NCI-H2171 treated with DMSO at 0.1 percent for 48 hours (cell line): ENCODE results near the gene CD180.
A peak's percentile ranks its signal among the peaks of the same experiment; 100 is the strongest.

Experiments
- DNase-seq: peaks from one replicate; lab custom pipeline; 2025; lab: John Stamatoyannopoulos, UW

CD180 gene

GRCh38 chr5:67211926-67212325, 15.3 kb upstream of the CD180 start:
- no peak for DNase-seq

DNA sequence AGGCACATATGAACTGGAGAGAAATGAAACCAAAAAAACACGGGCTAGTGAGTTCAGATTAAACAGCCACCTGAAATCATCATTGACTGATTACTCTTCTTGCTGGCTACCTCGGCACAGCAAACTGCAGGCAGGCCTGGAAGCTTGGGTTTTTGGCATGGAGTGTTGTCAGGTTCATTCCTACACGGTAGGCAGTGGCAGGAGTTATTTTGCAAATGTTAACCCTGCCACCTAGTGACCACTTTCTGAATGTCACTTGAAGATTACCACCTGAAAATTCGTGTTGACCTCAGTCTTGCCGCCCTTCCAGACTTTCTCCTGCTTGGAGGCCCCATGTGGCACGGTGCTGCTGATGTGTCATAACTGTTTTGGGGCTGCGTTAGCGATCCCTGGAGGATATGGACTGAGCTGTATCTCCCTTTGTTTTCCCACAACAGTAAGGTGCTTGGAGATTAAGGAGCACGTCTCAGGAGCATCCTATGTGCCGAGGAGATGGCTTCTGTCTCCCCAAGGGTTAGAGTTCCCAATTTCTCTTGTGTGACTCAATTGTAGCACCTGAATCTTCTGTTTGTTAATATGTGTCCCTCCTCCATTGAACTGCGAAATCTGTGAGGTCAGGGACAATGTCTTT, 12.7 kb upstream of the CD180 start:
- DNase-seq = peak; percentile 76

DNA sequence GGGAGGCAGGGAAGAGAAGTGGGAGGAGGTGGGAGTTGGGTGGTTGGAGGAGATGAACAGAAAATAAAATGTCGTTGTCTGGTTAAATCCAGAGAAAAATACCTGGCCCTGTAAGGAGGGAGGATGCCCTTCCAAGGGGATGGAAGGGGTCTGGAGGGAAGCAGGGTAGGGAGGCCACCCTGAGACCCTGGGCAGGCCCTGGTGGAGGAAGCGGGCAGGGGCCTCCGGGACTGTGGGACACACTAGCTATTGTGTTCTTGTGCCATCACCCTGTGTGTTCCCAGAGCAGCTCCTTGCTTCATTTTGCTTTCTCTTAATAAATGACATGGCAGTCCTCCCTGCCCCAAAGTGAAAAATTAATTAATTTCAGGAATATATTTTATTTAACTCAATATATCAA, 11.8 kb upstream of the CD180 start:
- DNase-seq = no peak

DNA sequence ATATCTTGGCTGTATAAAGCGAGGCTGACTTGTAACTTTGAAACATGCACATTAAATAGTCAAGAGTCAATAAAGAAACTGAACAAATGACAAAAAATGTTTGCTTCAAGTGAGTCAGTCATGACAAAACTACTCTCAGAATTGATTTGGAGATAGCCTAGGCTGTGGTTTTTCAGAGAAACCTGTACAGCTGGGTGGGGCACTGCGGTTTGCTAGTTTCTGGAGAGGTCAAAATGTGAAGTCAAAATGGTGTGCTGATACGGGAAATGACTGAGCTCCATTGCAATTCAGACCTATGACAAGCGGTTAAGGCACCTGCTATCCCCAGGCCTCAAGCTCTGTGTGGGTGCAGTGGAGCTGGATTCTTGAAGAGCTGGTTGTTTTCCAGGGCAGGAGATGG, 10.3 kb upstream of the CD180 start:
- DNase-seq = no peak

DNA sequence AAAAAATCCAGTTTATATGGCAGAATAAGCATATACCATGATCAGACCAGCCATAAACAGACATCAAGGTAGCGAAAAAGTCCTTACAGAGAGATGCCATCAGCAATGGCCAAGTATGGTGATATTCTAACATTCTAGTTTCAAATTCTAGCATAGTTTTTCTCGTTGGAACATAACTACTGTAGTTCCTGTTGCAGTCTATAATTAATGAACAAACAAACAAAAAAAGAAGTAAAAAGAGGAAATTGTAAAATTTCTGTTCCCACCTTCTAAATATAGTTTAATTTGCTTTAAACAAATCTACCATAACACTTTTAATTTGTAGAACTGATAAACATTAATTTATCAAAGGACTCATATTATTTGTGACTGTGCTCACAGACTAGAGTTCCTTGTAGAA, 9.9 kb upstream of the CD180 start:
- DNase-seq = no peak

DNA sequence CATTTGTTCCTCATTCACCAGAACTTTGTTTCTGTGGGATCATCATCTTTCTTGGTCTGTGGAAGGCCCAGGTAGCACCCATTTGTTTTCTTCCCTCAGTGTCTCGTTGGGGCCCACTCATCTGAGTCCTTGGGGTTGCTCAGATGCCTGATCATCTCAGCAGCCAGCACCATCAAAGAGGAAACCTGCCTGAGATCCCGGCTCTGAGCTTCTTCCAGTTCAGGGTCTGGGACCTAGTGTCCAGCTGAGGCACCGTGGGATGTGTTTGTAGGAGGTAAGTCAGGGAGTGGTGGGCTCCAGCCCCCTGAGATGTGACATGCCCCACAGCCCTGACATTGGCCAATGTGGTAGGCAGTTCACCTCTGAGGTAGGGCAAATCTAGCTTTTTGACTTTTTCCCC, 9.4 kb upstream of the CD180 start:
- DNase-seq = no peak

- DNase-seq = no peak
These were observed 8.2 kb upstream of the CD180 start for GRCh38 chr5:67204821-67205220.

GRCh38 chr5:67203701-67204074, 7.1 kb upstream of the CD180 start:
- no peak for DNase-seq

- no peak for DNase-seq
These were observed 6.2 kb upstream of the CD180 start for GRCh38 chr5:67202828-67203227.

DNA sequence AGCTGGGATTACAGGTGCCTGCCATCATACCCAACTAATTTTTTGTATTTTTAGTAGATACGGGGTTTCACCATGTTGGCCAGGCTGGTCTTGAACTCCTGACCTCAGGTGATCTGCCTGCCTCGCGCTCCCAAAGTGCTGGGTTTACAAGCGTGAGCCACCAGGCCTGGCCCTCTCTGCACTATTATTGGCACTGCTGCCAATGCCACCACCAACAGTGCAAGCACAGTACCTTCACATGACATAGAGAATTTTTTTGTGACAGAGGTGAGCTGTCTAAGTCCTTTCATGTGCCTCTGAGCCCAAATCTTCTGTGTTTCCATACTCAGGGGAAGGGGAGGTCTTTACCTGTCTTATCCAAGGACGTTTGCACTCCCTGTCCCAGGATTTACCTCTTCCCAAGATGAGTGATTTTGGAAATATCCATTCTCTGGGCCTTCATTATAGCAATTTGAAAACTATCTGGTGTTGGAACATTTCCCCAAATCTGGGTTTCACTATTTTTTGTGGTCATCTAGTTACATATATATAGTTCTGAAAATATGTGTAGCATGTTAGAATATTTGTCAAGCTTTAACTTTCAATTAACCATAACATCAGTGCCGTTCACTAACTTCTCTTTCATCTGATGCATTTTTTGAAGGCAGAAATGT, 5.4 kb upstream of the CD180 start:
- no peak for DNase-seq

- no peak for DNase-seq
These were observed 4.4 kb upstream of the CD180 start for GRCh38 chr5:67200809-67201562.

GRCh38 chr5:67199859-67200258, 3.3 kb upstream of the CD180 start:
- DNase-seq = no peak

DNA sequence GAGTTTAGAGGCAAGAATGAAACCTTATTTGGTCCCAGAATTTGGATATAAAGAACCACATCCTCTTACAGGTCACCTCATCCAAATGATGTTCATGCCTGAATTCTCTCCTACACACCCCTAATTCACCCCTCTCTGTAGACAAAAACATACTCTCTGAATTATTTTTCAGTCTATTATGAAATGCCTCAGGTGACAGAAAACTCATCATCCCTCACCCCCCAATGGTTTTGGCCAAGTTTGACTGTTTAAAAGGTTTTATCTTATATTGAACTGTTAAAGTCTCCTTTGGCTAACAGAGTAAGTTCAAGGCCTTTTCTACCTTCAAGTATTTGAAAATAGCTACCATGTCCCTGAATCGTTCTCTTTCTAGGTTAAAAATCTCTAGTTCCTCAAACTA, 2.3 kb upstream of the CD180 start:
- no peak for DNase-seq

DNA sequence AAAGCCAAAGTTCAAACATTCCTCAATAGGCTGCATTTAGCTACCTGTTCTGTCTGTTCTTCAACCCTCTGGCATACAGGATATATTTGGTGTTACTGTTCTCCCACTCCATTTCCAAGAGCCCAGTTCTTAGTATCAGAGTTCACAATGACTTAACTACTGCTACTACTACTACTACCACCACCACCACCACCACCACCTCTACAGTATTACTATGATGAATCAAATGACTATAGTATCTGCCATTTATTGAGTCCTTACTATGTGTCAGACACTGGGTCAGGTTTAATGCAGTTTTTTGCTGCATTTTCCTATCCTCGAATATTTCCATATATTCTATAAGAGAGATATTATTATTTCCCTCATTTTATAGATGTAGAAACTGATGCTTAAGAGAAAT, 937 bp upstream of the CD180 start:
- no peak for DNase-seq

GRCh38 chr5:67195406-67196275, 958 bp downstream of the CD180 start:
- no peak for DNase-seq

DNA sequence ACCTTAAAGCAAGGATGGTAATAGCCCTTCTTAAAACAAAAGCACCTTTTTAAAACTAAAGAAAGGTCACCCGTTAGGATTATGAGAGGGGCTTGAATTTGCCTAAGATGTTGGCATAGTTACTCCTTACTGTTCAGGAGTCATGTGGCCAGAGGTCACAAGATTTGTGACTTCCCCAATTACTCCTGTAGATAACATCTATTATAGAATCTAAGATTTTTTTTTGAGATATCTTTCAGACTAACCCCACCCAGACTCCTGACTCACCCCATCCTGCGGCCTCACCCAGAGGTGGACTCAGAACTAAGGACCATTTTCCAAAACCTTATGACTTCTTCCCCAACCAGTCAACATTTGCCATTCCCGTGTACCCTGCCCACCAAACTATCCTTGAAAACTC, 2.4 kb downstream of the CD180 start:
- no peak for DNase-seq

GRCh38 chr5:67193439-67193807, 3.2 kb downstream of the CD180 start:
- no peak for DNase-seq

DNA sequence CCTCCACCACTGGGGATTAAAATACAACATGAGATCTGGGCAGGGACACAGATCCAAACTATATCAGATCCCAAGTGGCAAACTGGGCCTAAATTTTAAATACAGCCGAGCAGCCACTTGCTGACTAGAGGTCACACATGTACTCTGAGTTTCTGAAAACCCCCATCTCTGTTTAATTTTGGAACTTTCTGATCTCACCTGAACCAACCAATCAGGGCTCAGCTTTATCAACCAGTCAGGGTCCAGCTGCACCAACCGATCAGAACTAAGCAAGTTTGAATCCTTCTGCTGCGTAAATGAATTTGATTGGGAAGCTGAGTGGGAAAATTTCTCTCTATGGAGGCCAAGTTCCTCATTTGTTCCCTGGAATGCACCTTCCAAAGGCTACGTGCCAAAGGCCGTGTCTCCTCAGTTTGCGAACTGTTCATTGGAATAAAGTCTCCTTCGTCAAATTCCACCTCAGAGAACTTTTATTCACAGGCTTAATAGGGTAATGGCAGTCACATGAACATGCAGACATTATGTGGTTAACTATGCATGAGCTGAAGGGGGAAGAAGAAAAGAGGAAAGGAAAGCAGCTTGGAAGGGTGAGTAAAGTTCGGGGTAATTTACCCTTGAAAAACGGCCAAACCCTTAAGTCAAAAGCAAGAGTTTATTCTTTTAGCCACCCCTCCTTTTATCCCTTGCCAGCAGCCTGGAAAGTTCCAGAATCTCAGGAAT, 3.7 kb downstream of the CD180 start:
- no peak for DNase-seq

GRCh38 chr5:67190861-67191260, 5.7 kb downstream of the CD180 start:
- no peak for DNase-seq

- no peak for DNase-seq
These were observed 6.2 kb downstream of the CD180 start for GRCh38 chr5:67190410-67190809.

- no peak for DNase-seq
These were observed 6.7 kb downstream of the CD180 start for GRCh38 chr5:67189931-67190330.

DNA sequence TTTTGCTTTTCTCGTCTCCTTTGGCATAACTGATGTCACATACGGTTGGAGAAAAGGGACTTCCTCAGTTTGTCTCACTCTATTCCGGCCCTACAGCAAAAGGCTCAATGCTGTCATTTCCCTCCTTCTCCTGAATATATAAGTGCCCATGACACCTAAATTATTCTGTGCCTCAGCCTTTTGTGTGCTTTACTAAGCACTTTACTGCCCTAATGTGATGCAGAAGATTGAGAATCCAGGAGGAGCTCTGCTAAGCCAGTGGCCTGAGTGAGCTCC, 7.6 kb downstream of the CD180 start:
- no peak for DNase-seq
